Tongue (tissue), 2 donors: Measurements from ENCODE around the gene DEAF1. TPM values are rescaled to one million over a fixed set of nuclear protein-coding genes. Genes with fewer than 3 reads are reported as not detected.
A peak's percentile ranks its signal among the peaks of the same experiment; 100 is the strongest.
"Not testable (repeated sequence)": the region's sequence is repeated elsewhere in the genome, so short reads cannot be mapped to it uniquely, and the experiment has no call there.

Experiments used
- DNase-seq: peaks from one replicate; pipeline ENCODE4 v3.0.0-alpha.2; 2015
- total RNA-seq: library from RNA; depleted of rRNA; stranded (reverse); fragments of >200 nt; gene quantifications from one replicate; pipeline ENCODE4 v1.2.3, GENCODE V29; 2014

DEAF1 gene
- total RNA-seq, 1 donor from 2014 or later: 18.8 TPM

GRCh38 chr11:699116-699508 is 4.1 kb upstream of the DEAF1 start:
- no peak for DNase-seq

- no peak for DNase-seq
Measured at GRCh38 chr11:698493-699115, 3.6 kb upstream of the DEAF1 start.

GRCh38 chr11:697811-698311 is 2.8 kb upstream of the DEAF1 start:
- DNase-seq: no peak

DNA sequence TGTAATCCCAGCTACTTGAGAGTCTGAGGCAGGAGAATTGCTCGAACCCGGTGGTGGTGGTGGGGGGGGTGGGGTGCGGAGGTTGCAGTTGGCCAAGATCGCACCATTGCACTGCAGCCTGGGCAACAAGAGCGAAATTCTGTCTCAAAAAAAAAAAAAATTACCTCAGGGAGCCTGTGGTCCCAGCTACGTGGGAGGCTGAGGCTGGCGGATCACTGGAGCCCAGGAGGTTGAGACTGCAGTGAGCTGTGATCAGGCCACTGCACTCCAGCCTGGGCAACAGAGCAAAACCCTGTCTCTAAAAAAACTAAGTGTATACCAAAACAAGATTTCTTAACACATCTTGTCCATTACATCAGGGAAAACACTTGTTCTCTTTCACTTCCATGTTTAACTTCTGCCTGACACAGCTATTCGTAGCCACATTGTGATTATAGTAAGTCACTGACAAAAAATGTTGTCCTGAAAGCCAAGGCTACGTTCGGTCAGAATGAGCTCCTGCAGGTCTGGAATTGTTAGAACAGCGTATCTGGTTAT is 2.0 kb upstream of the DEAF1 start:
- DNase-seq: no peak

GRCh38 chr11:695538-696248 is 671 bp upstream of the DEAF1 start, which contains the start of gene TMEM80:
Gene TMEM80 (plus strand): TSS chr11:695816. CDS start chr11:695828, 12 bp downstream.
- peak; percentile 100 for DNase-seq

GRCh38 chr11:695288-695537 is 191 bp upstream of the DEAF1 start:
- DNase-seq: no peak

DNA sequence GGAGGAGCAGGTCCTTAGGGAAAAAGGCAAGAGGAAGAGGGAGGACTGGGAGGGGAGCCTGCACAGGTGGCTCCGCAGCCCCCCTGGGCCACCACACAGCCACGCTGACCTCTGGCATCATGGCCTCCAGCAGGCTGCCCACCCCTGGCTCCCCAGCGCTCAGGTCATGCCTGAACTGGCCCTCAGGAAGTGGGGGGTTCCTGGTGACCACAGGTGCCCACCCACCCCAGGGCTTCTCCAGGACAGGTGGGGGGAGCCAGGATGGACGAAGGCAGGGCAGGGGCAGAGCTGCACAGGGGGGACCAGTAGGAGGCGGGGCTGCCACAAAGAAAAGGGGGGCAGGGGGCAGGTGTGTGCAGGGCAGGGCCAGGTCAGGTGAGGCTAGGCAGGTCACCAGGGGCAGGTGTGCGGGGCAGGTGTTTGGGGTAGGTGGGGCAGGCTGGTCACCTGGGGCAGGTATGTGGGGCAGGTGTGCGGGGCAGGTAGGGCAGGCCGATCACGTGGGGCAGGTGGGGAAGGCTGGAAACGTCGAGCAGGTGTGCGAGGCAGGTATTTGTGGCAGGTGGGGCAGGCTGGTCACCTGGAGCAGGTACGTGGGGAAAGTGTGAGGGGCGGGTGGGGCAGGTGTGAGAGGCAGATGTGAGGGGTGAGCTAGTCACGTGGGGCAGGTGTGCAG is 997 bp downstream of the DEAF1 start:
- no peak for DNase-seq

DNA sequence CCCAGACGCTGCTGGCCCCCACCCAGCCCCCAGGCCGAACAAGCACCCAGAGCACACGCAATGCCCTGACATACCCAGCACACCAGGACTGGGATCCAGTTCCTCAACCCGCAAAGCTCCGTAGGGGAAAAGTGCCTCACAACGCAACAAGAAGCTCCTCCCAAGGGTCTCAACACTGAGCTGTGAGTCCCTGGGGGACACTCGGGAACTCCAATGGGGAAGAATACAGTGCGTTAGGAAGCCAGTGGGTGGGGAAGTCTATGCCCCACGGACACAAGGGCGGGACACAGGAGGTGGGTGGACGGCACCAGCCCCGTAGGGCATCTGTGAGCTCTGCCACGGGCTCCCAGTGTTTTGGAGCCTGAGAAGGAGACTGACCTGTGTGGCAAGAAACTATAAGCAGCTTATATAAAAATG is 1.6 kb downstream of the DEAF1 start:
- no peak for DNase-seq

DNA sequence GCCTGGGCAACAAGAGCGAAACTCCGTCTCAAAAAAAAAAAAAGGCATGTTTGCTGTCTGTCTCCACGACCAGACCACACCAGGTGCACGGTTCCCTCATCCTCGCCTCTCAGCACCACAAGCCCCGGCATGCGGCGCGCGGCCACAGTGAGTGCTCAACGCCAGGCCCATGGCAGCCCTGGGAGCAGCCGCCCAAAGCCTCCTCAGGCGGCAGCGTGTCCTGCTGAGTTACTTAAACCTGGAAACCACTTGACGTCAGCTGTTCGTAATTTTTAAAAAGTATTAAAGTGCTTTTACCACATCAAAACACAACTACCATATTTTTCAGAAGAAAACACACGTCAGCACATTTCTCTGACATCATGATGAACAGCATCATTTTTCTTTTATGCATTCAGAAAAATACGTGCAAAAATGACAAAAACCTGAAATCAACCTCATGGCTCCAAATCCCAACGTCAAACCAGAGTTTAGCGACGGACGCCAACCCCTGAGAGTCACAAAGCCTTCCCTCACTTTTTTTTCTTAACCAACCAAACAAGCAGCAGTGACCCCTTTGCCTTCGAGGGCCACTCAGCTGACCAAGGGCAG is 2.1 kb downstream of the DEAF1 start:
- peak; percentile 71 for DNase-seq

DNA sequence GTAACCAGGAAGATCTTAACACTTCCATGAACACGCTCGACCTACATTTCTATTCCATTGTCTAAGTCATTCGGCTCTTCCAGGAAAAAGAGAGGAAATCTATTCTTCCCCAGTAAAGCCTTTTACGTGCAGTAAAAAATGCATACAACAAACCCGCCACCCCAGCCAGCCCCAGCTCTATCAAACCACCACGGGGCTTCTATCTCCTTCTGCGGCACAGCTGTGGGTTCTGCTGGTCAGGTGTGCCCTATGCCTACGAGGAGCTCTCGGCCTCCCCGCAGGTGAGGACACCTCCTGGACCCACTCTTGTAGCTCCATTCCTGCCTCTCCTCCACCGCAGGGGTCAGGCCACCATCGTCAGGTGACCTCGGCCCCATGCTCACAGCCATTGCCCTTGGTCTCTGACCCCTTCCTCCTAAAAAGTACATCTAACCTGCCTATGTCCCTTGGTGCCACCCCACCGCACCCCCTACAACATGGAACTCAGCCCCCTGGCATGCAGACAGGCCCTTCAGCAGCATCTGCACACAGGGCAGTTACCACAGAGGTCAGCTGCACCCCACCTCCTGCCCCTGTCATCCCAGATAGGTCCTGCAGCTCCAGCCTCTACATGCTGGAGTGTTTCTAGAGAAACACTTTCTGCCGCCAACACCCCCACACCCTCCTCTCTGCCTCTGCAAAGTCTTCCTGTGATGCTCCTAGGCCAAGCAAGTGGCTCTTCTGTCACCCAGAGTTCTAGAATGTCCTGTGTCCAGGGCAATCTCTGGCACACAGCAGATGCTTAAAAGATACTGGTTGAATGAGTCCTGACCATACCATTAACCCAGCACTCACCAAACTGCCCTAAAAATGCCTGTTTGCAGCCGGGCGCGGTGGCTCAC is 3.1 kb downstream of the DEAF1 start:
- no peak for DNase-seq

- DNase-seq: no peak
Measured at GRCh38 chr11:690738-691633, 4.0 kb downstream of the DEAF1 start.

DNA sequence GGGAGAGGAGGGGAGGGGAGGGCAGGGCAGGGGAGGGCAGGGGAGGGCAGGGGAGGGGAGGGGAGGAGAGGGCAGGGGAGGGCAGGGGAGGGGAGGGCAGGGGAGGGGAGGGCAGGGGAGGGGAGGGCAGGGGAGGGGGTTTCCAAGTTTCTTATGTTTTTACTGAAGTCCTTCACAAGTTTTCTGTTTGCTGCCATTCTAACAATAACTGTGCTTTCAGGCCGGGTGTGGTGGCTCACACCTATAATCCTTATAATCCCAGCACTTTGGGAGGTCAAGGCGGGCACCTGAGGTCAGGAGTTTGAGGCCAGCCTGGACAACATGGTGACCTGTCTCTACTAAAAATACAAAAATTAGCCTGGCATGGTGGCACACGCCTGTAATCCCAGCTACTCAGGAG is 4.8 kb downstream of the DEAF1 start:
- DNase-seq: not testable (repeated sequence)

GRCh38 chr11:689625-690024 is 5.4 kb downstream of the DEAF1 start:
- no peak for DNase-seq

DNA sequence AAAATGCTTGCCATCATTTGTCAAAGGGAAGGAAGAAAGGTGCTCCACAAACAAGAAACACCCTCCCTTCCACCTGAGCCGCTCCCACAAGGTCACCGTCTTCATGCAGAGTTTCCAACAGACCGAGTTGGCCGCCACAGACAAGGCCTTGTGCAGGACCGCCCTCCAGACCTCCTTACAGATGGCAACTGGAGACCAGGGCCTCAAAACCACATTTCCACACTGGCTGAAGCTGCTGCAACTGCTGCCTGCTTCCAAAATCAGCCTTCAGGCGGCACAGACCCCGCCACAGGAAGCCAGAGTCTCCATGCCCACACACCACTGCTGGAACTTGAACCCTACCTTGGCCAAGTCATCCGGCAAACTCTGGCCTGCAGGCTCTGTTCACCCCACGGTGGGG is 6.3 kb downstream of the DEAF1 start:
- no peak for DNase-seq

DNA sequence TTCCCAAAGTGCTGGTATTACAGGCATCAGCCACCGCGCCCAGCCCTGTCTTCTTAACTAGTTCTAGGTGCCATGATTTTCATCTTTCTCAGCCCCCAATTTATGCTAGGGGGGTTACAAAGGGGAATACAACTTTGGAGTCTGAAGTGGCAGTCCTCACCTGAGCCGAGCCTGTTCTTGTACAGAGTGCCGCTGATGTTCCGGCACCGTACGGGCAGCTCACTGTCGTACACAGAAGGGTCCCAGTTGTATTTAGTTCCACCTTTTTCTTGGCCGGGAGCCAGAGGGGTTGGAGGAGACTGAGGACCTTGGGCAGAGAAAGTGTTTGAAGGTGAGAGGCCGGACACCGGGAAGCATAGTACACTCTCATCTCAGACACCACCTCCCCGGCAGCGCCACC is 7.3 kb downstream of the DEAF1 start:
- no peak for DNase-seq

DNA sequence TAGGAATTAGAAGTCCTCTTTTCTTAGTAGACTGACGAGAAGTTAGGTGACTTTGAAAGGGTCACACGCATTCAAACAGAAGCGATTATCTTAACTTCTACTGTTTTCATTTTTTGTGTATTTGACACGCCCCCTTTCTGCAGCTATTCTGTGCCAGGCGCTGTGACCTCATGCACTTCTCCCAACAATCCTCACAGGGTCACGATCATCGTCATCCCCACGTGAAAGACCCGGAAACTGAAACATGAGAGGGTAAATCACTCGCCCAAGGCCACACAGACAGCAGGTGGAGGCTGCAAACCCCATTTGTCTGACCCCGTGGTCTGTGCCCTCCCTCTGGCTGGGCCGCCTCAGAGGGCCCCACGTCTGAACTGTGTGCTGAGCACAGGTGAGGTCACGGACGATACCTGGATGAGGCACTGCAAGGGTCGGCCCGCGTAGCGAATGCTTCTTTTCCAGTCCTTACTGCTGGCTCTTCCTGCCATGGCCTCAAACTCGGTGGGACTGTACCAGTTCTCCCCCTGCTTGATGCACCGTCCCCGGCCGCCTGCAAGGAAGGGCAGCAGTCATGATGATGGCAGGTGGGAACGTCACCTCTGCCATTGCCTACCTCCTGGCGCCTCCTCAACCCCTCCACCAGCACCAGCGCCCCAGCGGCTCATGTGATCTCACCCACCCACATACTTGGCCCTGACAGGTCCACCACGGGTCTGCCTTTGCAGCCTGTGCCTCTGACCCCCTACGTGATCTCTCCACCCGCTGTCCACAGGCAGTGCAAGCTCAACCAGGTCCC is 8.4 kb downstream of the DEAF1 start:
- no peak for DNase-seq

DNA sequence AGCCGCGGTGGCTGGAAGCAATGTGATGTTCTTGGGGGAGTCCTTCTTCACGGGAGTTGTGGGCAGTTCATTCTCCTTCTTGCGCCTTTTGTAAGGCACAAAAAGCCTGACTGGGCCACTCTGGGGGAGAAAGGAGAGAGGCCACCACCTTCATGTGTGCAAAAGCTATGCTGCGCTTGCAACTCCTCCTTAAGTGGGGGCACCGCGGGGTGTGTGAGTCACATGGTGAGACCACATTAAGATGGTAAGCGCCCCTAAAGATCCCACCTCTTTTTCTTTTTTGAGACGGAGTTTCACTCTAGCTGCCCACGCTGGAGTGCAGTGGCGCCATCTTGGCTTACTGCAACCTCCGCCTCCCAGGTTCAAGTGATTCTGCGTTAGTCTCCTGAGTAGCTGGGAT is 14.1 kb downstream of the DEAF1 start:
- DNase-seq: no peak

- DNase-seq: no peak
Measured at GRCh38 chr11:680476-680875, 14.5 kb downstream of the DEAF1 start.

DNA sequence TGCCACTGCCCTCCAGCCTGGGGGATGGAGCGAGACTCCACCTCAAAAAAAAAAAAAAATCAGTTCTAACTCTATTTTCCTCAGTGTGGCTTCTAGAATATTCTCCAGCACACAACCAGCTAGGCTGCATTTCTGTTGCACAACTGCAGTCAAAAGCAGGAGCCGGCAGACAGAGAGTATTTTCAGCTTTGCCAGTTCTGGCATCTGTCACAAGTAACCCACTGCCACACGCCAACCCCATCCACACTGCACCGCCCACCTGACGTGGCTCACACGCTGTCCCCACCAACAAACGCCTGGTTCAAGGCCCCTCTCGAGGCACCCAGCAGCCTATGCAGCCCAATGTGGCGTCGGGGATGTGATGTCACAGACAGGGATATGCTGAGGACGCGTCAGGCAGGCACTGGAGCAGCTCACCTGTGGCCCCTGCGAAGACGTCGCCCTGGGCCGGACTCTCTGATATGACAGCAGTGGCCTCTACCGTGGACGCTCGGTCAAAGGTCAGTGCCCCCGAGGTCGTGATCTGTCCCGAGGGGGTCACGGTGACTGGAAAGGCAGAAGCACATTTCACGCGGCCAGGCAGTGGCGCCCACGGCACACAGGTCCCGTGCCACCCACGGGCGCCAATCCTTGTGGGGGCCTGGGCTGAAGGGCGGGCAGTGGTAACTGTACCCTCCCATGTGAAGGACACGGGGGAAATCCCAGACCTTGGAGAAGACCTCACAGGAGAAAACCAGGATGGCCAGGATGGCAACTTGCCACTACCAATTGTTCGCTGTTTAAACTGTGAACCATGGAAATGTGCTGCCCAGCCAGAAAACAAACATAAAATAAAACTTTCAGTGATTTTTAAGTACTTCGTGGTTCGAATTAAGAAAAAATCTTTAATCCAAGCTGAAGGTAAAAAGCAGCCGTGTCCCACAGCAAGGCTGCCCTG is 15.5 kb downstream of the DEAF1 start:
- no peak for DNase-seq
